Measurements from ENCODE around the gene BAZ1B.
"Not testable (repeated sequence)": the region's sequence is repeated elsewhere in the genome, so short reads cannot be mapped to it uniquely, and the experiment has no call there.

The BAZ1B gene

GRCh38 chr7:73530800-73531199, 8.7 kb upstream of the BAZ1B start:
- intact Hi-C loops (cut with micrococcal nuclease): no loop called here
- H3K9me3 Mint-ChIP-seq: no peaks in the 10 kb centered on the region
- H3K27ac Mint-ChIP-seq: no peak overlapping the region
- no peak overlapping the region for H3K4me3 Mint-ChIP-seq
- peaks cover 9% of the 10 kb centered on the region for H3K4me1 Mint-ChIP-seq (ENCODE audit: low read depth)
- peaks cover 18% of the 10 kb centered on the region for H3K36me3 Mint-ChIP-seq (ENCODE audit: low read depth)
- H3K27me3 Mint-ChIP-seq: no peaks in the 10 kb centered on the region

GRCh38 chr7:73526896-73527821, 5.1 kb upstream of the BAZ1B start:
- H3K4me1 Mint-ChIP-seq (ENCODE audit: low read depth): peaks cover 29% of the 10 kb centered on the region
- intact Hi-C loops (cut with micrococcal nuclease): no loop called here
- H3K36me3 Mint-ChIP-seq (ENCODE audit: low read depth): peaks cover 5% of the 10 kb centered on the region
- no peaks in the 10 kb centered on the region for H3K9me3 Mint-ChIP-seq
- no peaks in the 10 kb centered on the region for H3K27me3 Mint-ChIP-seq
- H3K4me3 Mint-ChIP-seq: no peak overlapping the region
- peak overlapping the region; percentile 49 for H3K27ac Mint-ChIP-seq

- H3K4me3 Mint-ChIP-seq; H3K27me3 Mint-ChIP-seq; H3K9me3 Mint-ChIP-seq; H3K36me3 Mint-ChIP-seq (ENCODE audit: low read depth); intact Hi-C loops (cut with micrococcal nuclease); H3K27ac Mint-ChIP-seq: not testable (repeated sequence)
- peaks cover 31% of the 10 kb centered on the region for H3K4me1 Mint-ChIP-seq (ENCODE audit: low read depth)
These were observed 4.0 kb upstream of the BAZ1B start for GRCh38 chr7:73526158-73526494.

- Mint-ChIP-seq H3K27me3 (no peaks in the 10 kb centered on the region), H3K36me3 (ENCODE audit: low read depth) (peaks cover 42% of the 10 kb centered on the region), H3K4me3 (peak overlapping the region; percentile 83), H3K9me3 (no peaks in the 10 kb centered on the region), H3K27ac (peak overlapping the region; percentile 96), H3K4me1 (ENCODE audit: low read depth) (peaks cover 60% of the 10 kb centered on the region)
- intact Hi-C loops (cut with micrococcal nuclease): loop anchor here (1.0 kb wide), 2 partner anchors 36 to 57 kb away; partner anchors contain the start of genes BCL7B and TBL2
These were observed 423 bp downstream of the BAZ1B start for GRCh38 chr7:73521636-73522104.

GRCh38 chr7:73520673-73521635, 1.1 kb downstream of the BAZ1B start:
- H3K27ac Mint-ChIP-seq: peak overlapping the region; percentile 96
- no peaks in the 10 kb centered on the region for H3K9me3 Mint-ChIP-seq
- peaks cover 49% of the 10 kb centered on the region for H3K36me3 Mint-ChIP-seq (ENCODE audit: low read depth)
- no peaks in the 10 kb centered on the region for H3K27me3 Mint-ChIP-seq
- intact Hi-C loops (cut with micrococcal nuclease): no loop called here
- peak overlapping the region; percentile 83 for H3K4me3 Mint-ChIP-seq
- peaks cover 58% of the 10 kb centered on the region for H3K4me1 Mint-ChIP-seq (ENCODE audit: low read depth)

GRCh38 chr7:73519867-73520672, 2.0 kb downstream of the BAZ1B start:
- intact Hi-C loops (cut with micrococcal nuclease): no loop called here
- H3K27me3 Mint-ChIP-seq: no peaks in the 10 kb centered on the region
- no peaks in the 10 kb centered on the region for H3K9me3 Mint-ChIP-seq
- peak overlapping the region; percentile 96 for H3K27ac Mint-ChIP-seq
- peak overlapping the region; percentile 83 for H3K4me3 Mint-ChIP-seq
- H3K4me1 Mint-ChIP-seq (ENCODE audit: low read depth): peaks cover 50% of the 10 kb centered on the region
- peaks cover 58% of the 10 kb centered on the region for H3K36me3 Mint-ChIP-seq (ENCODE audit: low read depth)

GRCh38 chr7:73518470-73518869, 3.6 kb downstream of the BAZ1B start:
- H3K4me1 Mint-ChIP-seq (ENCODE audit: low read depth): peaks cover 41% of the 10 kb centered on the region
- H3K4me3 Mint-ChIP-seq: no peak overlapping the region
- H3K27me3 Mint-ChIP-seq: no peaks in the 10 kb centered on the region
- no peak overlapping the region for H3K27ac Mint-ChIP-seq
- no peaks in the 10 kb centered on the region for H3K9me3 Mint-ChIP-seq
- intact Hi-C loops (cut with micrococcal nuclease): no loop called here
- peaks cover 74% of the 10 kb centered on the region for H3K36me3 Mint-ChIP-seq (ENCODE audit: low read depth)

GRCh38 chr7:73517241-73517995, 4.7 kb downstream of the BAZ1B start:
- H3K27ac Mint-ChIP-seq: no peak overlapping the region
- no peaks in the 10 kb centered on the region for H3K9me3 Mint-ChIP-seq
- H3K4me3 Mint-ChIP-seq: no peak overlapping the region
- intact Hi-C loops (cut with micrococcal nuclease): no loop called here
- no peaks in the 10 kb centered on the region for H3K27me3 Mint-ChIP-seq
- peaks cover 36% of the 10 kb centered on the region for H3K4me1 Mint-ChIP-seq (ENCODE audit: low read depth)
- peaks cover 81% of the 10 kb centered on the region for H3K36me3 Mint-ChIP-seq (ENCODE audit: low read depth)

GRCh38 chr7:73515178-73515577, 6.9 kb downstream of the BAZ1B start:
- H3K27me3 Mint-ChIP-seq: no peaks in the 10 kb centered on the region
- H3K36me3 Mint-ChIP-seq (ENCODE audit: low read depth): peaks cover 91% of the 10 kb centered on the region
- no peaks in the 10 kb centered on the region for H3K9me3 Mint-ChIP-seq
- intact Hi-C loops (cut with micrococcal nuclease): no loop called here
- no peak overlapping the region for H3K4me3 Mint-ChIP-seq
- H3K4me1 Mint-ChIP-seq (ENCODE audit: low read depth): peaks cover 25% of the 10 kb centered on the region
- H3K27ac Mint-ChIP-seq: no peak overlapping the region

GRCh38 chr7:73512018-73512780, 9.9 kb downstream of the BAZ1B start:
- intact Hi-C loops (cut with micrococcal nuclease): no loop called here
- Mint-ChIP-seq H3K27me3 (no peaks in the 10 kb centered on the region), H3K27ac (no peak overlapping the region), H3K4me3 (no peak overlapping the region), H3K9me3 (no peaks in the 10 kb centered on the region), H3K36me3 (ENCODE audit: low read depth) (peaks cover 99% of the 10 kb centered on the region), H3K4me1 (ENCODE audit: low read depth) (peaks cover 4% of the 10 kb centered on the region)

GRCh38 chr7:73509463-73509862, 12.6 kb downstream of the BAZ1B start:
- no peaks in the 10 kb centered on the region for H3K27me3 Mint-ChIP-seq
- no peak overlapping the region for H3K27ac Mint-ChIP-seq
- intact Hi-C loops (cut with micrococcal nuclease): loop anchor here (10.0 kb wide), 1 partner anchor 55 kb away; no protein-coding TSS in a partner anchor
- H3K9me3 Mint-ChIP-seq: no peaks in the 10 kb centered on the region
- peaks cover 99% of the 10 kb centered on the region for H3K36me3 Mint-ChIP-seq (ENCODE audit: low read depth)
- H3K4me1 Mint-ChIP-seq (ENCODE audit: low read depth): no peaks in the 10 kb centered on the region
- H3K4me3 Mint-ChIP-seq: no peak overlapping the region

- Mint-ChIP-seq H3K4me3 (no peak overlapping the region), H3K27ac (no peak overlapping the region), H3K9me3 (no peaks in the 10 kb centered on the region), H3K27me3 (no peaks in the 10 kb centered on the region), H3K36me3 (ENCODE audit: low read depth) (peaks cover 99% of the 10 kb centered on the region), H3K4me1 (ENCODE audit: low read depth) (no peaks in the 10 kb centered on the region)
- intact Hi-C loops (cut with micrococcal nuclease): loop anchor here (10.0 kb wide), 1 partner anchor 53 kb away; no protein-coding TSS in a partner anchor
These were observed 14.5 kb downstream of the BAZ1B start for GRCh38 chr7:73507556-73507955.
